Skeletal muscle satellite cell (primary cell): ENCODE data around the gene ARFGAP2.

Experiments used
- H3K27me3 ChIP-seq: 2 replicates; pipeline ENCODE4 v1.7.0; 2013; ENCODE audit warnings: low read length; ENCODE audit not compliant: control insufficient read depth, insufficient read depth
- H3K36me3 ChIP-seq: 2 replicates; pipeline ENCODE4 v1.7.0; 2013; ENCODE audit warnings: mild to moderate bottlenecking, control low read depth, low read length; ENCODE audit not compliant: insufficient read depth
- H3K4me1 ChIP-seq: 2 replicates; pipeline ENCODE4 v1.7.0; 2013; ENCODE audit warnings: low read length; ENCODE audit not compliant: control insufficient read depth, insufficient read depth
- H3K4me2 ChIP-seq: 2 replicates; pipeline ENCODE4 v1.7.0; 2013; ENCODE audit warnings: mild to moderate bottlenecking, low read length
- H3K4me3 ChIP-seq: 2 replicates; pipeline ENCODE4 v1.7.0; 2013; ENCODE audit warnings: low read length
- H3K9ac ChIP-seq: 2 replicates; pipeline ENCODE4 v1.7.0; 2013; ENCODE audit warnings: mild to moderate bottlenecking, low read depth, low read length, moderate library complexity
- H3K9me3 ChIP-seq: replicated peaks from 2 replicates; pipeline ENCODE4 v1.7.0; 2013; ENCODE audit warnings: mild to moderate bottlenecking, control low read depth, low read length

The ARFGAP2 gene

GRCh38 chr11:47139878-47140277 lies 36.8 kb downstream of the ARFGAP2 start:
- peaks cover 5% of the 10 kb centered on the region for H3K36me3 ChIP-seq
- H3K9ac ChIP-seq, result no peak overlapping the region
- no peak overlapping the region for H3K4me3 ChIP-seq
- H3K9me3 ChIP-seq, result no peaks in the 10 kb centered on the region
- peaks cover 12% of the 10 kb centered on the region for H3K4me1 ChIP-seq
- no peaks in the 10 kb centered on the region for H3K27me3 ChIP-seq
- no peak overlapping the region for H3K4me2 ChIP-seq

- no peak overlapping the region for H3K9ac ChIP-seq
- peaks cover 5% of the 10 kb centered on the region for H3K36me3 ChIP-seq
Observed at GRCh38 chr11:47137476-47137875, 39.2 kb downstream of the ARFGAP2 start.

GRCh38 chr11:47136921-47137320 lies 39.8 kb downstream of the ARFGAP2 start:
- no peaks in the 10 kb centered on the region for H3K9me3 ChIP-seq
- no peak overlapping the region for H3K9ac ChIP-seq
- H3K36me3 ChIP-seq, result peaks cover 5% of the 10 kb centered on the region
- no peak overlapping the region for H3K4me3 ChIP-seq
- H3K4me2 ChIP-seq, result no peak overlapping the region
- no peaks in the 10 kb centered on the region for H3K4me1 ChIP-seq
- H3K27me3 ChIP-seq, result no peaks in the 10 kb centered on the region

More at GRCh38 chr11:47137476-47137875, 39.2 kb downstream of the ARFGAP2 start:
- no peaks in the 10 kb centered on the region for H3K27me3 ChIP-seq
- H3K4me2 ChIP-seq, result no peak overlapping the region
- H3K4me3 ChIP-seq, result no peak overlapping the region
- H3K9me3 ChIP-seq, result no peaks in the 10 kb centered on the region
- H3K4me1 ChIP-seq, result no peaks in the 10 kb centered on the region

- Histone ChIP-seq H3K4me3 (no peak overlapping the region), H3K4me1 (no peaks in the 10 kb centered on the region), H3K36me3 (peaks cover 5% of the 10 kb centered on the region), H3K9ac (no peak overlapping the region), H3K4me2 (no peak overlapping the region), H3K27me3 (no peaks in the 10 kb centered on the region), H3K9me3 (no peaks in the 10 kb centered on the region)
Observed at GRCh38 chr11:47136327-47136726, 40.4 kb downstream of the ARFGAP2 start.

GRCh38 chr11:47132981-47133380 lies 43.7 kb downstream of the ARFGAP2 start:
- no peak overlapping the region for H3K9ac ChIP-seq
- no peaks in the 10 kb centered on the region for H3K4me1 ChIP-seq
- H3K27me3 ChIP-seq, result no peaks in the 10 kb centered on the region
- H3K9me3 ChIP-seq, result no peaks in the 10 kb centered on the region
- H3K4me3 ChIP-seq, result no peak overlapping the region
- no peak overlapping the region for H3K4me2 ChIP-seq
- peaks cover under 1% of the 10 kb centered on the region for H3K36me3 ChIP-seq

GRCh38 chr11:47132490-47132889 lies 44.2 kb downstream of the ARFGAP2 start:
- no peaks in the 10 kb centered on the region for H3K4me1 ChIP-seq
- no peaks in the 10 kb centered on the region for H3K27me3 ChIP-seq
- no peaks in the 10 kb centered on the region for H3K9me3 ChIP-seq
- H3K9ac ChIP-seq, result no peak overlapping the region
- H3K4me2 ChIP-seq, result no peak overlapping the region
- H3K36me3 ChIP-seq, result no peaks in the 10 kb centered on the region
- no peak overlapping the region for H3K4me3 ChIP-seq

- H3K36me3 ChIP-seq, result no peaks in the 10 kb centered on the region
- no peaks in the 10 kb centered on the region for H3K4me1 ChIP-seq
- no peaks in the 10 kb centered on the region for H3K9me3 ChIP-seq
- no peak overlapping the region for H3K4me2 ChIP-seq
- no peak overlapping the region for H3K4me3 ChIP-seq
- H3K27me3 ChIP-seq, result no peaks in the 10 kb centered on the region
- no peak overlapping the region for H3K9ac ChIP-seq
Observed at GRCh38 chr11:47131136-47131535, 45.5 kb downstream of the ARFGAP2 start.

- Histone ChIP-seq H3K4me2 (no peak overlapping the region), H3K27me3 (no peaks in the 10 kb centered on the region), H3K4me3 (no peak overlapping the region), H3K36me3 (no peaks in the 10 kb centered on the region), H3K9me3 (no peaks in the 10 kb centered on the region), H3K9ac (no peak overlapping the region), H3K4me1 (no peaks in the 10 kb centered on the region)
Observed at GRCh38 chr11:47130543-47130942, 46.1 kb downstream of the ARFGAP2 start.

GRCh38 chr11:47127213-47127612 lies 49.5 kb downstream of the ARFGAP2 start:
- Histone ChIP-seq H3K27me3 (no peaks in the 10 kb centered on the region), H3K9me3 (no peaks in the 10 kb centered on the region), H3K4me3 (no peak overlapping the region), H3K9ac (no peak overlapping the region), H3K36me3 (no peaks in the 10 kb centered on the region), H3K4me1 (no peaks in the 10 kb centered on the region), H3K4me2 (no peak overlapping the region)

GRCh38 chr11:47125083-47125482 lies 51.6 kb downstream of the ARFGAP2 start:
- H3K4me1 ChIP-seq, result no peaks in the 10 kb centered on the region
- H3K36me3 ChIP-seq, result no peaks in the 10 kb centered on the region
- no peaks in the 10 kb centered on the region for H3K9me3 ChIP-seq
- no peak overlapping the region for H3K4me3 ChIP-seq
- no peaks in the 10 kb centered on the region for H3K27me3 ChIP-seq
- H3K4me2 ChIP-seq, result no peak overlapping the region
- H3K9ac ChIP-seq, result no peak overlapping the region

- Histone ChIP-seq H3K27me3 (no peaks in the 10 kb centered on the region), H3K4me3 (no peak overlapping the region), H3K4me1 (no peaks in the 10 kb centered on the region), H3K9me3 (no peaks in the 10 kb centered on the region), H3K36me3 (no peaks in the 10 kb centered on the region), H3K9ac (no peak overlapping the region), H3K4me2 (no peak overlapping the region)
Observed at GRCh38 chr11:47124675-47125074, 52.0 kb downstream of the ARFGAP2 start.

GRCh38 chr11:47123094-47123493 lies 53.6 kb downstream of the ARFGAP2 start:
- Histone ChIP-seq H3K4me3 (no peak overlapping the region), H3K27me3 (no peaks in the 10 kb centered on the region), H3K9me3 (no peaks in the 10 kb centered on the region), H3K4me1 (no peaks in the 10 kb centered on the region), H3K36me3 (no peaks in the 10 kb centered on the region), H3K9ac (no peak overlapping the region), H3K4me2 (no peak overlapping the region)
